K562 (cell line): ENCODE measurements around the gene TXNRD3. TPM values are rescaled to one million over a fixed set of nuclear protein-coding genes. Genes with fewer than 3 reads are reported as not detected.

Source experiments
- ATAC-seq: fragments of 200-7000 bp; cut with Tn5 transposase; 3 replicates; pipeline ENCODE4 v1.9.1; 2020; ENCODE audit warnings: moderate library complexity
- BruUV-seq: library from RNA; stranded (reverse); fragments of 400-500 nt; replicated peaks from 2 replicates; lab custom pipeline; 2021; lab: Mats Ljungman, UMichigan
- CTCF ChIA-PET: fragments of 300-600 bp; formaldehyde crosslinking; extraction: SDS; loops from one replicate; lab custom pipeline; 2021; ENCODE audit warnings: low intra/inter-chr PET ratio; lab: Yijun Ruan, JAX
- POLR2A ChIA-PET: fragments of 300-600, 350-650 bp; sonication (Branson Sonifier 250); formaldehyde crosslinking; extraction: SDS; loops from one replicate; lab custom pipeline; 2021; ENCODE audit warnings: antibody characterized with exemption, inconsistent platforms; lab: Yijun Ruan, JAX
- DNase-seq, 4 experiments: peaks; one replicate each; pipeline versions ENCODE4 v3.0.0 to v3.0.0-alpha.2; 2011 to 2018; ENCODE audit warnings: low spot score in 3 of 4, mixed read lengths in 3 of 4; ENCODE audit errors: extremely low read depth in 1 of 4
- FAIRE-seq: peaks from 2 replicates; lab custom pipeline; 2011; peaks lifted over from hg19 to GRCh38; lab: Jason Lieb, UNC
- H2AFZ ChIP-seq: 2 replicates; pipeline ENCODE4 v1.6.0; 2011; ENCODE audit warnings: low read depth, low read length, control low read depth, inconsistent platforms
- H3K27ac ChIP-seq: fragments of 200-600 bp; 3 replicates; pipeline ENCODE4 v1.8.0; 2011; ENCODE audit warnings: low read depth, mild to moderate bottlenecking, control low read depth, inconsistent platforms, low read length, moderate library complexity, mixed read lengths; ENCODE audit errors: extremely low read depth
- H3K27me3 ChIP-seq, 2 experiments: fragments of 300-600 bp in 1 of 2; 2 replicates in 1 of 2; 3 replicates in 1 of 2; pipeline versions ENCODE4 v1.6.0 to v1.8.0; 2011; ENCODE audit warnings: inconsistent platforms in 2 of 2, low read length in 2 of 2, mild to moderate bottlenecking in 1 of 2, mixed read lengths in 1 of 2, moderate library complexity in 1 of 2; ENCODE audit not compliant: control insufficient read depth in 2 of 2, insufficient read depth in 2 of 2
- H3K36me3 ChIP-seq: fragments of 300-600 bp; 3 replicates; pipeline ENCODE4 v1.8.0; 2011; ENCODE audit warnings: mild to moderate bottlenecking, low read length, inconsistent platforms; ENCODE audit not compliant: control insufficient read depth, insufficient read depth
- H3K4me1 ChIP-seq, 2 experiments: fragments of 200-600 bp in 1 of 2; replicated peaks in 1 of 2; 2 replicates in 1 of 2; 3 replicates in 1 of 2; pipeline versions ENCODE4 v1.5.1 to v1.8.0; 2011; ENCODE audit warnings: inconsistent platforms in 2 of 2, low read length in 2 of 2, mild to moderate bottlenecking in 1 of 2, mixed read lengths in 1 of 2, moderate library complexity in 1 of 2; ENCODE audit not compliant: control insufficient read depth in 2 of 2, insufficient read depth in 2 of 2
- H3K4me2 ChIP-seq: 2 replicates; pipeline ENCODE4 v1.6.1; 2011; ENCODE audit warnings: low read length, control low read depth, inconsistent platforms, mixed read lengths; ENCODE audit not compliant: insufficient read depth
- H3K4me3 ChIP-seq: fragments of 200-600 bp; sonication (generic), shearing (Covaris generic); 2 replicates; pipeline ENCODE4 v1.5.1; 2016; ENCODE audit warnings: control low read depth, inconsistent platforms
- H3K79me2 ChIP-seq: fragments of 200-600 bp; 3 replicates; pipeline ENCODE4 v1.8.0; 2011; ENCODE audit warnings: low read length, inconsistent platforms; ENCODE audit not compliant: control insufficient read depth, insufficient read depth
- H3K9ac ChIP-seq, 2 experiments: 2 replicates each; pipeline versions ENCODE4 v1.6.0 to v1.6.1; 2011; ENCODE audit warnings: low read depth in 2 of 2, low read length in 2 of 2, control low read depth in 1 of 2, inconsistent platforms in 1 of 2, mild to moderate bottlenecking in 1 of 2, mixed read lengths in 1 of 2; ENCODE audit not compliant: insufficient read depth in 1 of 2
- H3K9me1 ChIP-seq: one replicate; pipeline ENCODE4 v1.6.0; 2011; ENCODE audit warnings: inconsistent platforms, mild to moderate bottlenecking, low read length, moderate library complexity; ENCODE audit not compliant: control insufficient read depth, insufficient read depth
- H3K9me3 ChIP-seq: replicated peaks from 2 replicates; pipeline ENCODE4 v1.5.1; 2011; ENCODE audit warnings: low read depth, low read length, inconsistent platforms; ENCODE audit not compliant: control insufficient read depth, insufficient read depth
- H4K20me1 ChIP-seq: replicated peaks from 2 replicates; pipeline ENCODE4 v1.6.1; 2011; ENCODE audit warnings: low read length, inconsistent platforms, mixed read lengths; ENCODE audit not compliant: control insufficient read depth, insufficient read depth
- ARHGAP35 ChIP-seq: fragments of 450-650 bp; IDR thresholded peaks from 2 replicates; pipeline ENCODE4 v1.6.1; 2018; ENCODE audit not compliant: partially characterized antibody
- ARNT ChIP-seq, 2 experiments: fragments of 450-650 bp; IDR thresholded peaks; 2 replicates each; pipeline ENCODE4 v1.6.1; 2016; ENCODE audit warnings: mild to moderate bottlenecking in 1 of 2
- CSDE1 ChIP-seq, 2 experiments: fragments of 450-650 bp; IDR thresholded peaks; 2 replicates each; pipeline ENCODE4 v1.6.1; 2016; ENCODE audit warnings: mild to moderate bottlenecking in 1 of 2
- KLF10 ChIP-seq: fragments of 250-450 bp; sonication (Bioruptor Pico); IDR thresholded peaks from 2 replicates; pipeline ENCODE4 v1.6.1; 2021; ENCODE audit warnings: matching md5 sums
- NKRF ChIP-seq: fragments of 450-650 bp; IDR thresholded peaks from 2 replicates; pipeline ENCODE4 v1.6.1; 2016; ENCODE audit warnings: borderline replicate concordance
- SLC30A9 ChIP-seq: fragments of 250-450 bp; sonication (Bioruptor Pico); IDR thresholded peaks from 2 replicates; pipeline ENCODE4 v1.8.0; 2022; ENCODE audit warnings: mild to moderate bottlenecking, moderate library complexity
- SMAD1 ChIP-seq: fragments of 150-350 bp; IDR thresholded peaks from 2 replicates; pipeline ENCODE4 v1.6.1; 2014; ENCODE audit warnings: low read length, low read depth; ENCODE audit not compliant: partially characterized antibody
- TCFL5 ChIP-seq: fragments of 250-450 bp; sonication (Bioruptor Pico); conservative IDR thresholded peaks from 2 replicates; pipeline ENCODE4 v1.6.1; 2021; ENCODE audit warnings: mild to moderate bottlenecking, moderate library complexity, matching md5 sums
- ZNF277 ChIP-seq: fragments of 250-450 bp; sonication (Bioruptor Pico); IDR thresholded peaks from 2 replicates; pipeline ENCODE4 v1.8.0; 2022; ENCODE audit warnings: inconsistent platforms, mild to moderate bottlenecking, moderate library complexity, borderline replicate concordance
- ZNF316 ChIP-seq: fragments of 450-650 bp; IDR thresholded peaks from 2 replicates; pipeline ENCODE4 v1.6.1; 2016
- ZNF707 ChIP-seq: fragments of 250-450 bp; sonication (Bioruptor Pico); conservative IDR thresholded peaks from 2 replicates; pipeline ENCODE4 v1.8.0; 2022; ENCODE audit warnings: inconsistent platforms, mild to moderate bottlenecking, moderate library complexity
- ZNF830 ChIP-seq: fragments of 250-450 bp; sonication (Bioruptor Pico); IDR thresholded peaks from 2 replicates; pipeline ENCODE4 v1.5.0; 2021; ENCODE audit warnings: mild to moderate bottlenecking
- WGBS: fragments of 100-300 bp; shearing (Covaris generic); methylation state at CpG from one replicate; pipeline ENCODE4 v1.1.6; 2016; ENCODE audit warnings: low coverage, mixed read lengths; ENCODE audit not compliant: insufficient coverage; ENCODE audit errors: missing lambda C conversion rate; 5-methylcytosine and 5-hydroxymethylcytosine counted together
- in situ Hi-C: fragments of 300-500 bp; cut with MboI; formaldehyde crosslinking; loops from 4 replicates; pipeline ENCODE4 v1.15.0; 2018; ENCODE audit warnings: inconsistent platforms, mixed read lengths
- intact Hi-C: fragments of 100-400 bp; cut with micrococcal nuclease; formaldehyde crosslinking; loops from 2 replicates; pipeline ENCODE4 v1.14.2; 2022
- polyA plus RNA-seq, 8 experiments: library from polyadenylated mRNA; depleted of rRNA in 4 of 8; stranded (reverse) in 5 of 8; unstranded in 3 of 8; fragments of >200 nt; fragmentation: Nextera tagmentation in 2 of 8; fragmentation: Illumina TruSeq in 1 of 8; extraction: Ambion mirVana in 2 of 8; extraction: Trizol in 1 of 8; gene quantifications; 2 replicates each; pipeline versions ENCODE4 v1.2.1 to v1.2.3, GENCODE V29; 2011 to 2014; ENCODE audit warnings: inconsistent platforms in 1 of 8, missing spikeins in 1 of 8
- total RNA-seq, 7 experiments: library from RNA; depleted of rRNA in 6 of 7; stranded (reverse); fragments of >200 nt in 6 of 7; fragmentation: Illumina TruSeq in 2 of 7; extraction: Trizol in 2 of 7; gene quantifications; 2 replicates each; pipeline versions ENCODE4 v1.2.1 to v1.2.3, GENCODE V29; 2011 to 2021; ENCODE audit warnings: low replicate concordance in 1 of 7

Gene TXNRD3
- total and polyA plus RNA-seq, 9 of the 15 experiments (the other 6 are each of a cell fraction or from before 2014, with no cell fraction given): 0.96 to 2.3 (median 1.7) TPM

GRCh38 chr3:126661532-126662364 is 6.8 kb upstream of the TXNRD3 start:
- Histone ChIP-seq H4K20me1 (no peaks in the 10 kb centered on the region), H2AFZ (no peak overlapping the region), H3K9me1 (no peaks in the 10 kb centered on the region), H3K79me2 (no peaks in the 10 kb centered on the region), H3K4me3 (no peak overlapping the region), H3K4me2 (no peak overlapping the region), H3K27me3 (peaks cover 0 to 47% of the 10 kb centered on the region in 2 experiments; a peak in 2 of 5 replicates), H3K9me3 (no peaks in the 10 kb centered on the region), H3K4me1 (no peaks in the 10 kb centered on the region), H3K27ac (no peak overlapping the region), H3K9ac (no peak overlapping the region), H3K36me3 (no peaks in the 10 kb centered on the region)
- no peak for TF ChIP-seq KLF10 (CRISPR knock-in tag)
- TF ChIP-seq SLC30A9 (CRISPR knock-in tag): no peak
- no peak for TF ChIP-seq ZNF277 (CRISPR knock-in tag)
- no peak for TF ChIP-seq ARHGAP35
- no peak for TF ChIP-seq ZNF830 (CRISPR knock-in tag)
- TF ChIP-seq ARNT (IDR thresholded peaks at IDR 0.05): no peak
- TF ChIP-seq TCFL5 (CRISPR knock-in tag): no peak
- TF ChIP-seq NKRF: no peak
- TF ChIP-seq SMAD1: no peak
- TF ChIP-seq ZNF316: no peak
- TF ChIP-seq ZNF707: no peak
- TF ChIP-seq CSDE1 (IDR thresholded peaks at IDR 0.05): no peak
- in situ Hi-C loops (no loop called here), intact Hi-C loops (loop anchor here (10.0 kb wide), 1 partner anchor 137 kb away; the partner anchor contains the start of gene CHST13)
- DNase-seq: no peak
- POLR2A ChIA-PET: interaction anchor here (0.7 kb wide), 1 partner anchor 423 kb away, joined by 3 read pairs; no protein-coding TSS in a partner anchor
- FAIRE-seq: no peak
- CTCF ChIA-PET: no interaction called here
- 3% methylated on average over 9 of the region's 11 CpGs for WGBS
- no peak for ATAC-seq
- BruUV-seq: no TSS peak
